ENCODE data around the gene NRBF2. TPM values are rescaled to one million over a fixed set of nuclear protein-coding genes. Genes with fewer than 3 reads are reported as not detected.
A peak's percentile ranks its signal among the peaks of the same experiment; 100 is the strongest.

Gene NRBF2
- total and polyA plus RNA-seq, 9 of the 15 experiments (the other 6 are each of a cell fraction or from before 2014, with no cell fraction given): 20.8 to 52.1 (median 30.5) TPM

GRCh38 chr10:63083904-63084689 lies 49.0 kb upstream of the NRBF2 start (continued):
- TF ChIP-seq ATF3 (IDR thresholded peaks at IDR 0.05) (peak; percentile 76), ATF3 (CRISPR knock-in tag; conservative IDR thresholded peaks at IDR 0.05) (no peak), ZNF23 (CRISPR knock-in tag; IDR thresholded peaks at IDR 0.05) (no peak), DEAF1 (CRISPR knock-in tag; IDR thresholded peaks at IDR 0.05) (peak; percentile 70), JUND (IDR thresholded peaks at IDR 0.05; ENCODE audit: borderline replicate concordance, low read depth, low read length) (peak; percentile 66; the same call in 1 of the 2 replicates), JUND (tag; IDR thresholded peaks at IDR 0.05; ENCODE audit: borderline replicate concordance, low read depth, low read length) (0 out of 3 replicates have a peak, but pooled peaks have one; percentile 15), TAL1 (IDR thresholded peaks at IDR 0.05) (no peak), E2F6 (IDR thresholded peaks at IDR 0.05; ENCODE audit: borderline replicate concordance in 1 of 2, extremely low read depth in 1 of 2, insufficient read depth in 1 of 2, insufficient read length in 1 of 2, low read depth in 1 of 2, low read length in 1 of 2, poor library complexity in 1 of 2, severe bottlenecking in 1 of 2) (no peak), ATF4 (CRISPR knock-in tag; IDR thresholded peaks at IDR 0.05) (no peak), SIN3A (IDR thresholded peaks at IDR 0.05; ENCODE audit: borderline replicate concordance in 2 of 2, control insufficient read depth in 1 of 2, low read depth in 2 of 2, low read length in 2 of 2) (no peak), HNRNPH1 (optimal IDR thresholded peaks at IDR 0.05; ENCODE audit: low read depth, low read length) (no peak), ELF2 (CRISPR knock-in tag; IDR thresholded peaks at IDR 0.05) (no peak), FOSL1 (tag; conservative IDR thresholded peaks at IDR 0.05) (peak; percentile 71; the same call in 1 of the 2 replicates), BACH1 (tag; IDR thresholded peaks at IDR 0.05) (0 out of 2 replicates have a peak, but pooled peaks have one; percentile 28), ZBTB12 (CRISPR knock-in tag; IDR thresholded peaks at IDR 0.05) (no peak), PKNOX1 (IDR thresholded peaks at IDR 0.05) (peak; percentile 65), THRB (CRISPR knock-in tag; conservative IDR thresholded peaks at IDR 0.05) (no peak), KLF16 (IDR thresholded peaks at IDR 0.05) (0 out of 2 replicates have a peak, but pooled peaks have one; percentile 21)
